HepG2 (cell line): Measurements from ENCODE around the gene JTB. TPM values are rescaled to one million over a fixed set of nuclear protein-coding genes. Genes with fewer than 3 reads are reported as not detected.

Experiments
- AGO2 ChIP-seq: fragments of 200-400 bp; formaldehyde crosslinking; optimal IDR thresholded peaks from 2 replicates; pipeline ENCODE3; 2017; ENCODE audit warnings: mild to moderate bottlenecking, low read depth, low read length, moderate library complexity
- ARNT ChIP-seq: fragments of 450-650 bp; IDR thresholded peaks from 2 replicates; pipeline ENCODE4 v1.6.1; 2017
- GATAD2A ChIP-seq: IDR thresholded peaks from 2 replicates; pipeline ENCODE4 v1.6.1; 2016
- HOXA3 ChIP-seq: sonication (generic); formaldehyde crosslinking; IDR thresholded peaks from 2 replicates; pipeline ENCODE4 v1.5.0; 2020; ENCODE audit warnings: missing genetic modification reagents
- KDM2A ChIP-seq: sonication (generic); formaldehyde crosslinking; IDR thresholded peaks from 2 replicates; pipeline ENCODE4 v1.4.0; 2020; ENCODE audit warnings: low read depth, missing genetic modification reagents, borderline replicate concordance
- KDM3A ChIP-seq: IDR thresholded peaks from 2 replicates; pipeline ENCODE4 v1.6.1; 2018; ENCODE audit warnings: low read depth, missing compliant biosample characterization
- KLF11 ChIP-seq: IDR thresholded peaks from 2 replicates; pipeline ENCODE4 v1.6.1; 2016; ENCODE audit warnings: missing compliant biosample characterization
- PREB ChIP-seq: sonication (generic); formaldehyde crosslinking; IDR thresholded peaks from 2 replicates; pipeline ENCODE4 v1.4.0; 2020; ENCODE audit warnings: missing genetic modification reagents
- ZBTB21 ChIP-seq: sonication (generic); formaldehyde crosslinking; IDR thresholded peaks from 2 replicates; pipeline ENCODE4 v1.4.0; 2020; ENCODE audit warnings: missing genetic modification reagents
- ZBTB33 ChIP-seq: sonication (generic); formaldehyde crosslinking; IDR thresholded peaks from 2 replicates; pipeline ENCODE4 v1.4.0; 2020; ENCODE audit warnings: missing genetic modification reagents
- ZFP1 ChIP-seq: IDR thresholded peaks from 2 replicates; pipeline ENCODE4 v1.6.1; 2016
- ZNF235 ChIP-seq: sonication (generic); formaldehyde crosslinking; IDR thresholded peaks from 2 replicates; pipeline ENCODE4 v1.8.1; 2023; ENCODE audit warnings: mild to moderate bottlenecking, missing genetic modification reagents, borderline replicate concordance
- ZNF24 ChIP-seq: fragments of 450-650 bp; IDR thresholded peaks from 2 replicates; pipeline ENCODE4 v1.6.1; 2017; ENCODE audit warnings: antibody characterized with exemption, mild to moderate bottlenecking
- ZNF264 ChIP-seq: sonication (generic); formaldehyde crosslinking; IDR thresholded peaks from 2 replicates; pipeline ENCODE4 v1.4.0; 2020; ENCODE audit warnings: missing genetic modification reagents
- ZNF333 ChIP-seq: sonication (generic); formaldehyde crosslinking; IDR thresholded peaks from 2 replicates; pipeline ENCODE4 v1.4.0; 2020; ENCODE audit warnings: mild to moderate bottlenecking, missing genetic modification reagents, borderline replicate concordance
- ZNF556 ChIP-seq: sonication (generic); formaldehyde crosslinking; IDR thresholded peaks from 2 replicates; pipeline ENCODE4 v1.4.0; 2020; ENCODE audit warnings: mild to moderate bottlenecking, missing genetic modification reagents, borderline replicate concordance
- ZNF589 ChIP-seq: sonication (generic); formaldehyde crosslinking; conservative IDR thresholded peaks from 2 replicates; pipeline ENCODE4 v1.8.0; 2022; ENCODE audit warnings: mild to moderate bottlenecking, moderate library complexity, missing genetic modification reagents
- ZNF616 ChIP-seq: sonication (generic); formaldehyde crosslinking; IDR thresholded peaks from 2 replicates; pipeline ENCODE4 v1.5.0; 2020; ENCODE audit warnings: low read depth, mild to moderate bottlenecking, missing genetic modification reagents
- ZNF703 ChIP-seq: sonication (generic); formaldehyde crosslinking; IDR thresholded peaks from 2 replicates; pipeline ENCODE4 v1.5.1; 2020; ENCODE audit warnings: missing genetic modification reagents, mild to moderate bottlenecking, moderate library complexity, borderline replicate concordance
- ZNF749 ChIP-seq: sonication (generic); formaldehyde crosslinking; IDR thresholded peaks from 2 replicates; pipeline ENCODE4 v1.8.0; 2022; ENCODE audit warnings: mild to moderate bottlenecking, missing genetic modification reagents, moderate library complexity, borderline replicate concordance
- ZNF891 ChIP-seq: sonication (generic); formaldehyde crosslinking; IDR thresholded peaks from 2 replicates; pipeline ENCODE4 v1.5.0; 2020; ENCODE audit warnings: mild to moderate bottlenecking, missing genetic modification reagents
- polyA plus RNA-seq, 8 experiments: library from polyadenylated mRNA; depleted of rRNA in 3 of 8; stranded (reverse) in 7 of 8; unstranded in 1 of 8; fragments of >200 nt; fragmentation: Illumina TruSeq in 4 of 8; extraction: Trizol in 4 of 8; gene quantifications; 2 replicates each; pipeline versions ENCODE4 v1.2.1 to v1.2.3, GENCODE V29; 2011 to 2016; ENCODE audit warnings: low read depth in 4 of 8, missing spikeins in 1 of 8, mixed read lengths in 1 of 8; ENCODE audit not compliant: insufficient read depth in 1 of 8
- total RNA-seq, 5 experiments: library from RNA; depleted of rRNA; stranded (reverse); fragments of >200 nt; fragmentation: Illumina TruSeq; extraction: Trizol; gene quantifications; 2 replicates each; pipeline ENCODE4 v1.2.3, GENCODE V29; 2016; ENCODE audit warnings: low read depth in 1 of 5
- TF ChIP-seq, protein P1 (sequence below): sonication (generic); formaldehyde crosslinking; IDR thresholded peaks from 2 replicates; pipeline ENCODE4 v1.4.0; 2020; ENCODE audit warnings: mild to moderate bottlenecking, missing genetic modification reagents, borderline replicate concordance
- TF ChIP-seq, protein P2 (sequence below): sonication (generic); formaldehyde crosslinking; IDR thresholded peaks from 2 replicates; pipeline ENCODE4 v1.4.0; 2020; ENCODE audit warnings: mild to moderate bottlenecking, missing genetic modification reagents

JTB gene
- total and polyA plus RNA-seq, 2 of the 13 experiments (the other 11 are each of a cell fraction or from before 2014, with no cell fraction given) = 96.7 to 99.2 TPM

DNA sequence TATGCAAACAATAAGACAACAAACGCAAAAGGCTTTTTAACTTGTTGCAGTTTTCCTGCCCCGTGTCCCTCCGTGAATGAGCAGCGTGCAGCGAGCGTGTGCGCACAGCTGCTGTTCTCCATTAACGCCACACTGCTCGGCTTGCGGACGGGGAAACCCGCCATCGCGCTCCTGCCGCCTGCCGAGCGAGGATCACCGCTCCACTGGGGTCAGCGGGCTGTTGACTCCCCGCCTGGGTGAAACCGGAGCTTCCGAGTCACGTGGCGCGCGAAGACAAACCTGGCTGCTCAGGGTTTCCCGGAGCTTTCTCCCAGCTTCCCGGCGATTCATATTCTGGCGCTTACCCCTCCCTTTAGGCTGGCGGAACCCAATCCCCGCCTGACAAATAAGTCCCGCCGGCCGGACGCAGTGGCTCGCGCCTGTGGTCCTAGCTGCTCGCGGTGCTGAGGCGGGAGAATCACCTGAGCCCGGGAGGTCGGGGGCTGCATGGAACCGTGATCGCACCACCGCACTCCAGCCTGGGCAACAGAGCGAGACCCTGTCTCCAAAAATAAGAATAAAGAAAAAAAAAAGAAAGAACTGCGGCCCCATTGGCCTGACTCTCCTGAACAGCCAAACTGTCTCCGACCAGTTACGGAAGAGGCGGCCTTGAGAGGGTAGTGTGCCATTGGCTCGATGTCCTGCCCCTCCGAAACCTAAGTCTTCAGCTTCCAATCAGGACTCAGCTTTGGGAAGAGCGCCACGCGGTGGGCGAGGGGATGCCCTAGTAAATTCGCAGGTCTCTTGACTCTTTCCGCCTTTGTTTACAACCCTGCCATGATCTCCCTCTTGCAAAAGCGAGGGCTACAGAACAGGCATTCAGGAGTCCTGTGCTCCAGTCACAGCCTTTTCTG is 10.1 kb downstream of the JTB start, which contains the start of gene CREB3L4 (continued):
- TF ChIP-seq, protein P1, sequence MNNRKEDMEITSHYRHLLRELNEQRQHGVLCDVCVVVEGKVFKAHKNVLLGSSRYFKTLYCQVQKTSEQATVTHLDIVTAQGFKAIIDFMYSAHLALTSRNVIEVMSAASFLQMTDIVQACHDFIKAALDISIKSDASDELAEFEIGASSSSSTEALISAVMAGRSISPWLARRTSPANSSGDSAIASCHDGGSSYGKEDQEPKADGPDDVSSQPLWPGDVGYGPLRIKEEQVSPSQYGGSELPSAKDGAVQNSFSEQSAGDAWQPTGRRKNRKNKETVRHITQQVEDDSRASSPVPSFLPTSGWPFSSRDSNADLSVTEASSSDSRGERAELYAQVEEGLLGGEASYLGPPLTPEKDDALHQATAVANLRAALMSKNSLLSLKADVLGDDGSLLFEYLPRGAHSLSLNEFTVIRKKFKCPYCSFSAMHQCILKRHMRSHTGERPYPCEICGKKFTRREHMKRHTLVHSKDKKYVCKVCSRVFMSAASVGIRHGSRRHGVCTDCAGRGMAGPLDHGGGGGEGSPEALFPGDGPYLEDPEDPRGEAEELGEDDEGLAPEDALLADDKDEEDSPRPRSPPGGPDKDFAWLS = no peak
- no peak; the same call in 1 of the 2 replicates for TF ChIP-seq KDM3A
- peak; percentile 53; the same call in 1 of the 2 replicates for TF ChIP-seq ZNF556 (CRISPR knock-in tag)
- TF ChIP-seq ZNF749 = peak; percentile 31; the same call in 1 of the 2 replicates
- peak; percentile 64; the same call in 1 of the 2 replicates for TF ChIP-seq HOXA3
- no peak for TF ChIP-seq ZNF24
- TF ChIP-seq ZNF589 = no peak
- TF ChIP-seq, protein P2, sequence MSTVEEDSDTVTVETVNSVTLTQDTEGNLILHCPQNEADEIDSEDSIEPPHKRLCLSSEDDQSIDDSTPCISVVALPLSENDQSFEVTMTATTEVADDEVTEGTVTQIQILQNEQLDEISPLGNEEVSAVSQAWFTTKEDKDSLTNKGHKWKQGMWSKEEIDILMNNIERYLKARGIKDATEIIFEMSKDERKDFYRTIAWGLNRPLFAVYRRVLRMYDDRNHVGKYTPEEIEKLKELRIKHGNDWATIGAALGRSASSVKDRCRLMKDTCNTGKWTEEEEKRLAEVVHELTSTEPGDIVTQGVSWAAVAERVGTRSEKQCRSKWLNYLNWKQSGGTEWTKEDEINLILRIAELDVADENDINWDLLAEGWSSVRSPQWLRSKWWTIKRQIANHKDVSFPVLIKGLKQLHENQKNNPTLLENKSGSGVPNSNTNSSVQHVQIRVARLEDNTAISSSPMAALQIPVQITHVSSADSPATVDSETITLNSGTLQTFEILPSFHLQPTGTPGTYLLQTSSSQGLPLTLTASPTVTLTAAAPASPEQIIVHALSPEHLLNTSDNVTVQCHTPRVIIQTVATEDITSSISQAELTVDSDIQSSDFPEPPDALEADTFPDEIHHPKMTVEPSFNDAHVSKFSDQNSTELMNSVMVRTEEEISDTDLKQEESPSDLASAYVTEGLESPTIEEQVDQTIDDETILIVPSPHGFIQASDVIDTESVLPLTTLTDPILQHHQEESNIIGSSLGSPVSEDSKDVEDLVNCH (CRISPR knock-in tag) = 0 out of 2 replicates have a peak, but pooled peaks have one; percentile 42
- TF ChIP-seq ZNF891 = peak; percentile 84
- TF ChIP-seq AGO2 = peak; percentile 42
- no peak for TF ChIP-seq ZBTB21 (CRISPR knock-in tag)
- no peak; the same call in none of the 2 replicates for TF ChIP-seq ZNF703
- TF ChIP-seq ZBTB33 (CRISPR knock-in tag) = no peak
- TF ChIP-seq PREB (CRISPR knock-in tag) = no peak
- TF ChIP-seq KDM2A (CRISPR knock-in tag) = peak; percentile 85
- TF ChIP-seq KLF11 = peak; percentile 72; the same call in 1 of the 2 replicates
- 0 out of 2 replicates have a peak, but pooled peaks have one; percentile 13 for TF ChIP-seq ZNF333 (CRISPR knock-in tag)
- peak; percentile 49 for TF ChIP-seq GATAD2A (CRISPR knock-in tag)
- TF ChIP-seq ARNT = no peak
- TF ChIP-seq ZNF264 = peak; percentile 17; the same call in 1 of the 2 replicates
- TF ChIP-seq ZNF616 (CRISPR knock-in tag) = peak; percentile 93
- no peak; the same call in 1 of the 2 replicates for TF ChIP-seq ZFP1 (CRISPR knock-in tag)
- no peak for TF ChIP-seq ZNF235 (CRISPR knock-in tag)
